G401.6 (cell line): ENCODE measurements around the gene CEP72.
"Not testable (repeated sequence)": the region's sequence is repeated elsewhere in the genome, so short reads cannot be mapped to it uniquely, and the experiment has no call there.

Experiments used
- FAIRE-seq: peaks from 2 replicates; lab custom pipeline; 2012; peaks lifted over from hg19 to GRCh38; lab: Jason Lieb, UNC

The CEP72 gene

GRCh38 chr5:618450-618849, 6.3 kb downstream of the CEP72 start:
- no peak for FAIRE-seq

GRCh38 chr5:619444-619843, 7.3 kb downstream of the CEP72 start:
- no peak for FAIRE-seq

- no peak for FAIRE-seq
Observed at GRCh38 chr5:620152-620551, 8.0 kb downstream of the CEP72 start.

GRCh38 chr5:620586-621180, 8.5 kb downstream of the CEP72 start:
- FAIRE-seq = no peak

GRCh38 chr5:621341-621761, 9.2 kb downstream of the CEP72 start:
- no peak for FAIRE-seq

- no peak for FAIRE-seq
Observed at GRCh38 chr5:622359-622758, 10.2 kb downstream of the CEP72 start.

GRCh38 chr5:622946-623522, 10.9 kb downstream of the CEP72 start:
- no peak for FAIRE-seq

- no peak for FAIRE-seq
Observed at GRCh38 chr5:623531-623930, 11.4 kb downstream of the CEP72 start.

GRCh38 chr5:624118-624950, 12.2 kb downstream of the CEP72 start:
- FAIRE-seq = no peak

- no peak for FAIRE-seq
Observed at GRCh38 chr5:624951-625230, 12.8 kb downstream of the CEP72 start.

GRCh38 chr5:625516-625915, 13.4 kb downstream of the CEP72 start:
- FAIRE-seq = no peak

- no peak for FAIRE-seq
Observed at GRCh38 chr5:626850-627249, 14.7 kb downstream of the CEP72 start.

GRCh38 chr5:627840-628239, 15.7 kb downstream of the CEP72 start:
- FAIRE-seq = no peak

- not testable (repeated sequence) for FAIRE-seq
Observed at GRCh38 chr5:628351-629205, 16.4 kb downstream of the CEP72 start.

GRCh38 chr5:633501-633955, 21.4 kb downstream of the CEP72 start:
- FAIRE-seq = peak; percentile 52

GRCh38 chr5:634191-634590, 22.1 kb downstream of the CEP72 start:
- no peak for FAIRE-seq

GRCh38 chr5:635306-636055, 23.3 kb downstream of the CEP72 start:
- no peak for FAIRE-seq

- no peak for FAIRE-seq
Observed at GRCh38 chr5:636951-637350, 24.8 kb downstream of the CEP72 start.

- no peak for FAIRE-seq
Observed at GRCh38 chr5:637581-638450, 25.7 kb downstream of the CEP72 start.

- no peak for FAIRE-seq
Observed at GRCh38 chr5:638501-639252, 26.5 kb downstream of the CEP72 start.

- FAIRE-seq = no peak
Observed at GRCh38 chr5:639253-639530, 27.1 kb downstream of the CEP72 start.
